Hepatocyte (in vitro differentiated cells): ENCODE results near the gene MEF2A. TPM values are rescaled to one million over a fixed set of nuclear protein-coding genes. Genes with fewer than 3 reads are reported as not detected.

ENCODE experiments used
- DNase-seq: peaks from one replicate; pipeline ENCODE4 v3.0.0-alpha.2; 2016; ENCODE audit warnings: low spot score
- H2AFZ ChIP-seq: fragments of 200-600 bp; sonication (generic); 2 replicates; pipeline ENCODE4 v1.6.0; 2016; ENCODE audit warnings: antibody characterized with exemption, mild to moderate bottlenecking
- H3K27ac ChIP-seq: fragments of 200-600 bp; sonication (generic); 2 replicates; pipeline ENCODE4 v1.5.1; 2016; ENCODE audit warnings: mild to moderate bottlenecking
- H3K27me3 ChIP-seq: fragments of 200-600 bp; sonication (generic); 2 replicates; pipeline ENCODE4 v1.6.1; 2016
- H3K36me3 ChIP-seq: fragments of 200-600 bp; sonication (generic); replicated peaks from 2 replicates; pipeline ENCODE4 v1.5.1; 2016; ENCODE audit warnings: low read depth; ENCODE audit not compliant: insufficient read depth
- H3K4me1 ChIP-seq: fragments of 200-600 bp; sonication (generic); 2 replicates; pipeline ENCODE4 v1.5.1; 2016; ENCODE audit warnings: mild to moderate bottlenecking, moderate library complexity; ENCODE audit not compliant: insufficient read depth
- H3K4me2 ChIP-seq: fragments of 200-600 bp; sonication (generic); 2 replicates; pipeline ENCODE4 v1.6.0; 2016
- H3K4me3 ChIP-seq: fragments of 200-600 bp; sonication (generic); 2 replicates; pipeline ENCODE4 v1.5.1; 2016; ENCODE audit warnings: mild to moderate bottlenecking
- H3K79me2 ChIP-seq: fragments of 200-600 bp; sonication (generic); 2 replicates; pipeline ENCODE4 v1.6.0; 2017; ENCODE audit warnings: mild to moderate bottlenecking
- H3K9me2 ChIP-seq: fragments of 200-600 bp; sonication (generic); replicated peaks from 2 replicates; pipeline ENCODE4 v1.6.0; 2017; ENCODE audit warnings: mild to moderate bottlenecking; ENCODE audit not compliant: insufficient read depth
- H3K9me3 ChIP-seq: fragments of 200-600 bp; sonication (generic); 2 replicates; pipeline ENCODE4 v1.5.1; 2016; ENCODE audit warnings: low read depth, mild to moderate bottlenecking
- H4K20me1 ChIP-seq: fragments of 200-600 bp; sonication (generic); 2 replicates; pipeline ENCODE4 v1.6.0; 2016; ENCODE audit warnings: mild to moderate bottlenecking; ENCODE audit not compliant: insufficient read depth, poor library complexity, severe bottlenecking
- EZH2 ChIP-seq: fragments of 200-600 bp; sonication (generic); IDR thresholded peaks from 2 replicates; pipeline ENCODE4 v1.6.1; 2016; ENCODE audit warnings: antibody characterized with exemption, mild to moderate bottlenecking, borderline replicate concordance
- EZH2phosphoT487 ChIP-seq: fragments of 200-600 bp; sonication (generic); IDR thresholded peaks from one replicate; pipeline ENCODE4 v1.6.1; 2018; ENCODE audit warnings: antibody characterized with exemption, mild to moderate bottlenecking, low read depth, moderate library complexity; ENCODE audit not compliant: unreplicated experiment, severe bottlenecking
- WGBS: methylation state at CpG from one replicate; pipeline ENCODE4 v1.1.6; 2016; ENCODE audit warnings: low lambda C conversion rate; ENCODE audit errors: missing lambda C conversion rate; 5-methylcytosine and 5-hydroxymethylcytosine counted together
- polyA plus RNA-seq: library from polyadenylated mRNA; unstranded; fragments of >200 nt; fragmentation: Nextera tagmentation; extraction: Ambion mirVana; gene quantifications from 2 replicates; pipeline ENCODE4 v1.2.1, GENCODE V29; 2016
- total RNA-seq: library from RNA; depleted of rRNA; stranded (reverse); fragments of >200 nt; gene quantifications from 2 replicates; pipeline ENCODE4 v1.2.3, GENCODE V29; 2014
- TF ChIP-seq, protein P1 (sequence below): fragments of 200-600 bp; sonication (generic); IDR thresholded peaks from 2 replicates; pipeline ENCODE4 v1.5.1; 2016; ENCODE audit warnings: antibody characterized with exemption, mild to moderate bottlenecking; ENCODE audit not compliant: poor library complexity

MEF2A gene
- total and polyA plus RNA-seq, 2 experiments from 2014 or later: 20.4 to 56.7 TPM

DNA sequence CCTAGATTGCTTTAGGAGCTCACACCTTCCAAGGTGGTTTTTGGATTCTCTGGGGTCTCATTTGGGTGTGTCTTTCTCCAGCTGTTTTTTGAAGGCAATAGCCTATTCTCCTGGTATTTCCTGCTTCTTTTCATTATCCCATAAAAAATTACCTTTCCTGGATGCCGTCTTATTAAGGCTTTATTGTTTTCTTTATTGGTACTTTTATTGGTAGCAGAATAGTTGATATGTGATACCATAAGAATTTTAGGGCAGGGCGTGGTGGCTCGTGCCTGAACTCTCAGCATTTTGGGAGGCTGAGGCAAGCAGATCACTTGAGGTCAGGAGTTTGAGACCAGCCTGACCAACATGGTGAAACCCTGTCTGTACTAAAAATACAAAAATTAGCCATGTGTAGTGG lies 18.3 kb upstream of the MEF2A start:
- H3K4me2 ChIP-seq: no peak overlapping the region
- no peaks in the 10 kb centered on the region for H3K27me3 ChIP-seq
- no peak overlapping the region for H3K4me3 ChIP-seq
- TF ChIP-seq, protein P1, sequence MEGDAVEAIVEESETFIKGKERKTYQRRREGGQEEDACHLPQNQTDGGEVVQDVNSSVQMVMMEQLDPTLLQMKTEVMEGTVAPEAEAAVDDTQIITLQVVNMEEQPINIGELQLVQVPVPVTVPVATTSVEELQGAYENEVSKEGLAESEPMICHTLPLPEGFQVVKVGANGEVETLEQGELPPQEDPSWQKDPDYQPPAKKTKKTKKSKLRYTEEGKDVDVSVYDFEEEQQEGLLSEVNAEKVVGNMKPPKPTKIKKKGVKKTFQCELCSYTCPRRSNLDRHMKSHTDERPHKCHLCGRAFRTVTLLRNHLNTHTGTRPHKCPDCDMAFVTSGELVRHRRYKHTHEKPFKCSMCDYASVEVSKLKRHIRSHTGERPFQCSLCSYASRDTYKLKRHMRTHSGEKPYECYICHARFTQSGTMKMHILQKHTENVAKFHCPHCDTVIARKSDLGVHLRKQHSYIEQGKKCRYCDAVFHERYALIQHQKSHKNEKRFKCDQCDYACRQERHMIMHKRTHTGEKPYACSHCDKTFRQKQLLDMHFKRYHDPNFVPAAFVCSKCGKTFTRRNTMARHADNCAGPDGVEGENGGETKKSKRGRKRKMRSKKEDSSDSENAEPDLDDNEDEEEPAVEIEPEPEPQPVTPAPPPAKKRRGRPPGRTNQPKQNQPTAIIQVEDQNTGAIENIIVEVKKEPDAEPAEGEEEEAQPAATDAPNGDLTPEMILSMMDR: no peak
- TF ChIP-seq EZH2phosphoT487 (no peak), EZH2 (no peak)
- WGBS: 57% methylated on average over 3 of the region's 3 CpGs
- DNase-seq: no peak
- no peak overlapping the region for H2AFZ ChIP-seq
- no peaks in the 10 kb centered on the region for H3K9me3 ChIP-seq
- no peak overlapping the region for H3K27ac ChIP-seq
- no peaks in the 10 kb centered on the region for H4K20me1 ChIP-seq
- no peaks in the 10 kb centered on the region for H3K4me1 ChIP-seq
- no peaks in the 10 kb centered on the region for H3K79me2 ChIP-seq
- no peaks in the 10 kb centered on the region for H3K9me2 ChIP-seq
- no peaks in the 10 kb centered on the region for H3K36me3 ChIP-seq

DNA sequence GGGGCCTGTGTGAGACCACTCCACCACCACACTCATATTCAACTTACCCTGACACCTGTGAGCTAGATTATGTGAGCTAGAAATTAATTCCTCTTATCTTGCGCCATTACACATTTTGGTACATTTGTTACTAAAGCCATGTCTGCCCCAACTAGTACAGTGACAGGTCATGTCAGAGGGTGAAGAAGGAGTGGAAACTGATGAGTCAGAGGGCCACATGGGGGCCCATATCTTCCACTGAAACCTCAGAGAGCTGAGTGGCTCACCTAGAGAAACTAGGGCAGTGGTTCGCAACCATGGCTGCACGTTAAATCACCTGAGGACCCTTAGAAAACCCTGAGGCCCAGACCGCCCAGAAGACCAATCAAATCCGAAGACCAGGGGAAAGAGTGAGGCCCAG lies 15.7 kb upstream of the MEF2A start:
- no peaks in the 10 kb centered on the region for H3K79me2 ChIP-seq
- DNase-seq: no peak
- no peak overlapping the region for H3K4me2 ChIP-seq
- H4K20me1 ChIP-seq: no peaks in the 10 kb centered on the region
- no peaks in the 10 kb centered on the region for H3K27me3 ChIP-seq
- H3K27ac ChIP-seq: no peak overlapping the region
- 98% methylated on average over 5 of the region's 5 CpGs for WGBS
- no peaks in the 10 kb centered on the region for H3K4me1 ChIP-seq
- H2AFZ ChIP-seq: no peak overlapping the region
- TF ChIP-seq, protein P1: no peak
- TF ChIP-seq EZH2phosphoT487 (no peak), EZH2 (no peak)
- H3K36me3 ChIP-seq: no peaks in the 10 kb centered on the region
- H3K9me3 ChIP-seq: no peaks in the 10 kb centered on the region
- no peaks in the 10 kb centered on the region for H3K9me2 ChIP-seq
- no peak overlapping the region for H3K4me3 ChIP-seq

DNA sequence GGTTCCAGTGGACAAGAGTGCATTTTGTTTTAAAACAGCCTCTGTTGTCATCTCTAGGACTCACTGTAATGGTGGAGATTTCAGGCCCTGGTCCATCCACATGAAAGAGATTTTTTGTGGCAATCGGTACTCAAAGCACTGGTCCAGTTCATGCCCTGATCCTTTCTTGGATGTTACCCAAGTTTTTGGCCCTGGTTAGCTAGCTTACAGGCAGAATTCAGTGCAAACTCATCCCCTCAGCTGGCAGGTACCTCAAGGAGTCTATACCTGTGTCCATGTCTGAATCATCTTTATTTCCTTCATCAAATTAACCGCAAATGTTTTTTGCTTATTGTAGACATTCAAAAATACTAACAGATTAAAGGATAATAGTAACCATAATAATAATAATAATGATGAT lies 13.7 kb upstream of the MEF2A start:
- no peak overlapping the region for H3K4me2 ChIP-seq
- H3K27ac ChIP-seq: no peak overlapping the region
- H2AFZ ChIP-seq: no peak overlapping the region
- H3K36me3 ChIP-seq: no peaks in the 10 kb centered on the region
- no peak for TF ChIP-seq EZH2
- TF ChIP-seq, protein P1: no peak
- TF ChIP-seq EZH2phosphoT487: no peak
- H3K4me1 ChIP-seq: no peaks in the 10 kb centered on the region
- no peaks in the 10 kb centered on the region for H3K9me2 ChIP-seq
- no peaks in the 10 kb centered on the region for H3K27me3 ChIP-seq
- no peaks in the 10 kb centered on the region for H3K9me3 ChIP-seq
- 93% methylated on average over 2 of the region's 2 CpGs for WGBS
- H3K79me2 ChIP-seq: no peaks in the 10 kb centered on the region
- H3K4me3 ChIP-seq: no peak overlapping the region
- no peaks in the 10 kb centered on the region for H4K20me1 ChIP-seq
- DNase-seq: no peak

DNA sequence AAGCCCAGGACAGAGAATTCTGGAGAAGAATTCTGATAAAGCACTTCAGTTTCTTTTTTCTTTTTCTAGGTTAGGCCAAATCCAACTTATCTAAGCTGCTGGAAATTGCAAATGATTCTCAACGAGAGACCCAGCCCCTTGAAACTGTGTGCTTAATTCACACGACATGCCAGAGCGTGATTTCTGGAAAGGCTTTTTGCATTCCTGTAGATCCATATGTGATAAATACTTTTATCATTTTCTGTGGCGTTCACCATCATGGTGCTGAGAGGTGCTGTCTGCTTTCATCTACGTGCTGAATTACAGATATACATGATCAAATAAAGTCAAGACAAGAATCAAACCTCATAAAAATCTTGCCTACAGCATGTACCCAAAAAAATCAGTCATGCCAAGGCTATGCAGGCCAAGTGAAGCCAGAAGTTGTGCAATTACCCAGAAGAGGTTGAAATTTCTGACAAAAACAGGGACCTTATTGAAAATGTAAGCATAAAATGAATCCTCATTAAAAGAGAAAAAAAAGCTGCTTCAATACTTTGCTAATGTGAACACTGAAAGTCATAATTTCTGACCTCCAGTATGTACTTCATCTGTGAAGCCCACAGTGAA lies 10.8 kb upstream of the MEF2A start:
- no peak overlapping the region for H3K27ac ChIP-seq
- TF ChIP-seq EZH2phosphoT487 (no peak), EZH2 (no peak)
- TF ChIP-seq, protein P1: no peak
- H3K4me1 ChIP-seq: no peaks in the 10 kb centered on the region
- H3K4me2 ChIP-seq: no peak overlapping the region
- H2AFZ ChIP-seq: no peak overlapping the region
- H3K79me2 ChIP-seq: no peaks in the 10 kb centered on the region
- no peaks in the 10 kb centered on the region for H4K20me1 ChIP-seq
- DNase-seq: no peak
- H3K27me3 ChIP-seq: no peaks in the 10 kb centered on the region
- no peaks in the 10 kb centered on the region for H3K9me3 ChIP-seq
- no peaks in the 10 kb centered on the region for H3K9me2 ChIP-seq
- no peak overlapping the region for H3K4me3 ChIP-seq
- H3K36me3 ChIP-seq: no peaks in the 10 kb centered on the region
- WGBS: 70% methylated on average over 5 of the region's 5 CpGs
